Activated T-cell treated with anti-CD3 and anti-CD28 coated beads for 4 hours (primary cell): ENCODE results near the gene FAT2.

Experiments used
- DNase-seq: peaks from one replicate; pipeline ENCODE4 v3.0.0-alpha.2; 2020

The FAT2 gene

GRCh38 chr5:151553130-151553670 lies 37.9 kb downstream of the FAT2 start:
- no peak for DNase-seq

- DNase-seq: no peak
These were observed 39.1 kb downstream of the FAT2 start for GRCh38 chr5:151551985-151552384.

- no peak for DNase-seq
These were observed 41.0 kb downstream of the FAT2 start for GRCh38 chr5:151550146-151550545.

GRCh38 chr5:151549713-151550112 lies 41.4 kb downstream of the FAT2 start:
- no peak for DNase-seq

GRCh38 chr5:151547364-151547763 lies 43.8 kb downstream of the FAT2 start:
- DNase-seq: no peak

- DNase-seq: no peak
These were observed 49.6 kb downstream of the FAT2 start for GRCh38 chr5:151541571-151541970.
